IMR-90 (cell line): ENCODE data around the gene RTP5.
"Not testable (repeated sequence)": the region's sequence is repeated elsewhere in the genome, so short reads cannot be mapped to it uniquely, and the experiment has no call there.

Source experiments
- CEBPB ChIP-seq: IDR thresholded peaks from 2 replicates; pipeline ENCODE4 v1.6.1; 2012; ENCODE audit warnings: low read depth, low read length, improper control_type of control experiment
- MAFK ChIP-seq: IDR thresholded peaks from 2 replicates; pipeline ENCODE4 v1.6.1; 2012; ENCODE audit warnings: low read depth, low read length, improper control_type of control experiment
- MAZ ChIP-seq: IDR thresholded peaks from 2 replicates; pipeline ENCODE4 v1.6.1; 2012; ENCODE audit warnings: low read depth, mild to moderate bottlenecking, low read length, improper control_type of control experiment, moderate library complexity, borderline replicate concordance
- MXI1 ChIP-seq: IDR thresholded peaks from 2 replicates; pipeline ENCODE4 v1.6.1; 2012; ENCODE audit warnings: low read depth, mild to moderate bottlenecking, low read length, moderate library complexity, borderline replicate concordance
- POLR2A ChIP-seq: IDR thresholded peaks from 2 replicates; pipeline ENCODE4 v1.6.1; 2012; ENCODE audit warnings: mild to moderate bottlenecking, low read depth, low read length
- RAD21 ChIP-seq: IDR thresholded peaks from 2 replicates; pipeline ENCODE4 v1.6.1; 2012; ENCODE audit warnings: low read length, improper control_type of control experiment
- SMC3 ChIP-seq: fragments of 150-350 bp; IDR thresholded peaks from 2 replicates; pipeline ENCODE4 v1.6.1; 2016; ENCODE audit warnings: low read depth, mild to moderate bottlenecking, antibody characterized with exemption, low read length, moderate library complexity
- TF ChIP-seq, protein P1 (sequence below): conservative IDR thresholded peaks from 2 replicates; pipeline ENCODE4 v1.5.1; 2012; ENCODE audit warnings: mild to moderate bottlenecking, low read depth, low read length, improper control_type of control experiment
- TF ChIP-seq, protein P2 (sequence below): fragments of 150-350 bp; IDR thresholded peaks from 2 replicates; pipeline ENCODE4 v1.6.1; 2017; ENCODE audit warnings: mild to moderate bottlenecking, antibody characterized with exemption, low read length, low read depth

DNA sequence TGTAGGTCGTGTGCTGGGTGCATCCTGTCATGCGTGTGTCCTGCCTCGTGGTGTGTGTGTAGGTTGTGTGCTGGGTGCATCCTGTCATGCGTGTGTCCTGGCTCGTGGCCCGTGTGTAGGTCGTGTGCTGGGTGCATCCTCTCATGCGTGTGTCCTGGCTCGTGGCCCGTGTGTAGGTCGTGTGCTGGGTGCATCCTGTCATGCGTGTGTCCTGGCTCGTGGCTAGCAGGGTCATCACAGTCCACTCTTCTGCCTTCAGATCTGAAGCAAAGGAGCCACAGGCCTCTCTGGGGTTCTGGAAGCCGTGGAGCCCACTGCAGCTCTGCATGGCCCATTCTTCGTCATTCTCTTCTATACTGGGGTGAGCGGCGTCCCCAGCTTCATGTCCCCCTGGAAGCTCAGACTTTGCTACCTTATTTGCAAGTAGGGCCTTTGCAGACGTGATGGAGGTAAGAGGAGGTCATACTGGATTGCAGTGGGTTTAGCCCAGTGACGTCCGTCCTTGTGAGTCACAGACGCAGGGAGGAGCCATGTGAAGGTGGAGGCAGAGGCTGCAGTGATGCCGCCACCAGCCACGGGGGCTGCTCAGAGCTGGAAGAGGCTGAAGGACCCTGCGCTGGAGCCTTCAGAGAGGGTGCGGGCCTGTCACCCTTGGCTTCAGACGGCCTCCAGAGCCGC, 49.4 kb upstream of the RTP5 start:
- TF ChIP-seq, protein P1, sequence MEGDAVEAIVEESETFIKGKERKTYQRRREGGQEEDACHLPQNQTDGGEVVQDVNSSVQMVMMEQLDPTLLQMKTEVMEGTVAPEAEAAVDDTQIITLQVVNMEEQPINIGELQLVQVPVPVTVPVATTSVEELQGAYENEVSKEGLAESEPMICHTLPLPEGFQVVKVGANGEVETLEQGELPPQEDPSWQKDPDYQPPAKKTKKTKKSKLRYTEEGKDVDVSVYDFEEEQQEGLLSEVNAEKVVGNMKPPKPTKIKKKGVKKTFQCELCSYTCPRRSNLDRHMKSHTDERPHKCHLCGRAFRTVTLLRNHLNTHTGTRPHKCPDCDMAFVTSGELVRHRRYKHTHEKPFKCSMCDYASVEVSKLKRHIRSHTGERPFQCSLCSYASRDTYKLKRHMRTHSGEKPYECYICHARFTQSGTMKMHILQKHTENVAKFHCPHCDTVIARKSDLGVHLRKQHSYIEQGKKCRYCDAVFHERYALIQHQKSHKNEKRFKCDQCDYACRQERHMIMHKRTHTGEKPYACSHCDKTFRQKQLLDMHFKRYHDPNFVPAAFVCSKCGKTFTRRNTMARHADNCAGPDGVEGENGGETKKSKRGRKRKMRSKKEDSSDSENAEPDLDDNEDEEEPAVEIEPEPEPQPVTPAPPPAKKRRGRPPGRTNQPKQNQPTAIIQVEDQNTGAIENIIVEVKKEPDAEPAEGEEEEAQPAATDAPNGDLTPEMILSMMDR: not testable (repeated sequence)
- TF ChIP-seq CEBPB, RAD21, POLR2A, MAFK, MXI1, SMC3, MAZ: not testable (repeated sequence)
- TF ChIP-seq, protein P2, sequence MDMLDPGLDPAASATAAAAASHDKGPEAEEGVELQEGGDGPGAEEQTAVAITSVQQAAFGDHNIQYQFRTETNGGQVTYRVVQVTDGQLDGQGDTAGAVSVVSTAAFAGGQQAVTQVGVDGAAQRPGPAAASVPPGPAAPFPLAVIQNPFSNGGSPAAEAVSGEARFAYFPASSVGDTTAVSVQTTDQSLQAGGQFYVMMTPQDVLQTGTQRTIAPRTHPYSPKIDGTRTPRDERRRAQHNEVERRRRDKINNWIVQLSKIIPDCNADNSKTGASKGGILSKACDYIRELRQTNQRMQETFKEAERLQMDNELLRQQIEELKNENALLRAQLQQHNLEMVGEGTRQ: not testable (repeated sequence)
